A673 (cell line): ENCODE measurements around the gene MDP1.

Experiments used
- EZH2 ChIP-seq: fragments of 200-600 bp; sonication (generic); IDR thresholded peaks from 2 replicates; pipeline ENCODE4 v1.6.1; 2017; ENCODE audit warnings: borderline replicate concordance, low read depth, mild to moderate bottlenecking, mixed read lengths, antibody characterized with exemption, low read length; ENCODE audit not compliant: poor library complexity, severe bottlenecking
- TF ChIP-seq, protein P1 (sequence below): fragments of 300-800, 200-600 bp; sonication (generic); conservative IDR thresholded peaks from 2 replicates; pipeline ENCODE4 v1.5.1; 2017; ENCODE audit warnings: low read depth, mild to moderate bottlenecking, antibody characterized with exemption, low read length, moderate library complexity, mixed read lengths

DNA sequence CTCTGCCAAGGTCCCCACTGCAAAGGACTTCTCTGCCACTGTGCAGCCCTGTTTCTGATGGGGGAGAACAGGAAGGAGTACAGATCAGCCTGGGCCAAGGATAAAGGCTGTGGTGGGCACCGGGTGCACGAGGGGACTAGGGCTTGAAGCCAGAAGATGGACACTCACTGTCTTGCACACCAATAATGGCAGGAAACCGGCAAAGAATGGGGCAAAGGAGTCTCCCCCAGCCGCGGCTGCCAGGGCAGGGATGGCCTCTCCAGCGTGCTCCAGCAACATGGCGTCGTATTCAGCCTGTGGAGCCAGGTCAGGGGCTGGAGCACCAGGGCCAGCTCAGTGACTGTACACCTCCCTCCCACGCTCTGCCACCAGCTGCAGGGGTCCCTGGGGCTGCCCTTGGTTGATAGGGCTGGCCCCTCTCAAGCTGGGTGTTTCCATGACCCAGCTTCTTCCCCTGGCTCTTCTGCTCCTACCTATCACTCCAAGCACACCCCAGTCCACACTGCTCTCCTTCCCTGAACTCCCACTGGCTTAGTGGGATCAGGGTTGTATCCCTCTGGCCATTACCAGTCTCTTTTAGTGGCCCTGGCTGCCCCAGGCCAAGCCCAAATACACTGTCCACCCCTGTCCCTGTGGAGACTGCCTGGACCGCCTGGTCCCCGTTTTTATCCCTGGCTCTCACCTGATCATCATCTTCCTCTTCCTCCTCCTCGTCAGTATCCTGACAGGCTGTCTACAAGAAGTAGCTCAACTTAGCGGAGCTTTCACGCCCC is 33.6 kb downstream of the MDP1 start:
- TF ChIP-seq, protein P1, sequence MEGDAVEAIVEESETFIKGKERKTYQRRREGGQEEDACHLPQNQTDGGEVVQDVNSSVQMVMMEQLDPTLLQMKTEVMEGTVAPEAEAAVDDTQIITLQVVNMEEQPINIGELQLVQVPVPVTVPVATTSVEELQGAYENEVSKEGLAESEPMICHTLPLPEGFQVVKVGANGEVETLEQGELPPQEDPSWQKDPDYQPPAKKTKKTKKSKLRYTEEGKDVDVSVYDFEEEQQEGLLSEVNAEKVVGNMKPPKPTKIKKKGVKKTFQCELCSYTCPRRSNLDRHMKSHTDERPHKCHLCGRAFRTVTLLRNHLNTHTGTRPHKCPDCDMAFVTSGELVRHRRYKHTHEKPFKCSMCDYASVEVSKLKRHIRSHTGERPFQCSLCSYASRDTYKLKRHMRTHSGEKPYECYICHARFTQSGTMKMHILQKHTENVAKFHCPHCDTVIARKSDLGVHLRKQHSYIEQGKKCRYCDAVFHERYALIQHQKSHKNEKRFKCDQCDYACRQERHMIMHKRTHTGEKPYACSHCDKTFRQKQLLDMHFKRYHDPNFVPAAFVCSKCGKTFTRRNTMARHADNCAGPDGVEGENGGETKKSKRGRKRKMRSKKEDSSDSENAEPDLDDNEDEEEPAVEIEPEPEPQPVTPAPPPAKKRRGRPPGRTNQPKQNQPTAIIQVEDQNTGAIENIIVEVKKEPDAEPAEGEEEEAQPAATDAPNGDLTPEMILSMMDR, result no peak
- TF ChIP-seq EZH2, result no peak
